Left hindlimb (tissue), 1 donor: ENCODE results near the gene CBLN3.
A peak's percentile ranks its signal among the peaks of the same experiment; 100 is the strongest.
"Not testable (repeated sequence)": the region's sequence is repeated elsewhere in the genome, so short reads cannot be mapped to it uniquely, and the experiment has no call there.

ENCODE experiments used
- DNase-seq: peaks from one replicate; pipeline ENCODE4 v3.0.0-alpha.2; 2018

CBLN3 gene

GRCh38 chr14:24429395-24430142, at the start of gene CBLN3, which contains the start of gene KHNYN:
Gene CBLN3, minus strand, starts transcription at chr14:24429668. Its CDS starts 614 bp downstream, at chr14:24429054.
Gene KHNYN, plus strand, starts transcription at chr14:24429954. Its CDS starts 777 bp downstream, at chr14:24430731.
- DNase-seq: peak; percentile 93

GRCh38 chr14:24475261-24475660, 45.8 kb upstream of the CBLN3 start:
- DNase-seq: no peak

- no peak for DNase-seq
These were observed 43.7 kb upstream of the CBLN3 start for GRCh38 chr14:24473211-24473610.

- DNase-seq: not testable (repeated sequence)
These were observed 41.0 kb upstream of the CBLN3 start for GRCh38 chr14:24470450-24470849.

GRCh38 chr14:24465805-24466204, 36.3 kb upstream of the CBLN3 start:
- DNase-seq: no peak

- no peak for DNase-seq
These were observed 35.9 kb upstream of the CBLN3 start for GRCh38 chr14:24465368-24465767.

GRCh38 chr14:24463884-24464785, 34.7 kb upstream of the CBLN3 start:
- DNase-seq: no peak

- no peak for DNase-seq
These were observed 33.8 kb upstream of the CBLN3 start for GRCh38 chr14:24463017-24463883.

GRCh38 chr14:24461336-24461735, 31.9 kb upstream of the CBLN3 start:
- DNase-seq: no peak

- no peak for DNase-seq
These were observed 29.9 kb upstream of the CBLN3 start for GRCh38 chr14:24459331-24459730.

GRCh38 chr14:24458736-24459135, 29.3 kb upstream of the CBLN3 start:
- DNase-seq: no peak

- DNase-seq: no peak
These were observed 27.5 kb upstream of the CBLN3 start for GRCh38 chr14:24456980-24457379.

- not testable (repeated sequence) for DNase-seq
These were observed 21.4 kb upstream of the CBLN3 start for GRCh38 chr14:24450828-24451227.

- DNase-seq: no peak
These were observed 13.7 kb upstream of the CBLN3 start for GRCh38 chr14:24443053-24443665.

GRCh38 chr14:24442240-24443052, 13.0 kb upstream of the CBLN3 start, which contains the start of gene SDR39U1:
Gene SDR39U1, minus strand, starts transcription at chr14:24442776. Its CDS starts 7 bp downstream, at chr14:24442769.
- DNase-seq: peak; percentile 98

- no peak for DNase-seq
These were observed 12.4 kb upstream of the CBLN3 start for GRCh38 chr14:24441904-24442239.

- no peak for DNase-seq
These were observed 12.0 kb upstream of the CBLN3 start for GRCh38 chr14:24441485-24441884.

GRCh38 chr14:24440606-24441399, 11.3 kb upstream of the CBLN3 start:
- no peak for DNase-seq

- no peak for DNase-seq
These were observed 10.6 kb upstream of the CBLN3 start for GRCh38 chr14:24439830-24440605.

GRCh38 chr14:24439257-24439656, 9.8 kb upstream of the CBLN3 start:
- no peak for DNase-seq
